Transverse colon (tissue), 3 donors: ENCODE data around the gene GGPS1.

Experiments
- POLR2A ChIP-seq: fragments of 450-650 bp; IDR thresholded peaks from one replicate; pipeline ENCODE4 v1.6.1; 2016; ENCODE audit warnings: antibody characterized with exemption, mild to moderate bottlenecking, moderate library complexity
- TF ChIP-seq, protein P1 (sequence below), 5 experiments: fragments of 200-600 bp in 3 of 5; fragments of 450-650 bp in 2 of 5; sonication (generic) in 3 of 5; IDR thresholded peaks; 1 replicate in 2 of 5; 2 replicates in 3 of 5; pipeline ENCODE4 v1.5.1; 2016 to 2017; ENCODE audit warnings: antibody characterized with exemption in 5 of 5, inconsistent platforms in 3 of 5, mild to moderate bottlenecking in 2 of 5, moderate library complexity in 1 of 5

DNA sequence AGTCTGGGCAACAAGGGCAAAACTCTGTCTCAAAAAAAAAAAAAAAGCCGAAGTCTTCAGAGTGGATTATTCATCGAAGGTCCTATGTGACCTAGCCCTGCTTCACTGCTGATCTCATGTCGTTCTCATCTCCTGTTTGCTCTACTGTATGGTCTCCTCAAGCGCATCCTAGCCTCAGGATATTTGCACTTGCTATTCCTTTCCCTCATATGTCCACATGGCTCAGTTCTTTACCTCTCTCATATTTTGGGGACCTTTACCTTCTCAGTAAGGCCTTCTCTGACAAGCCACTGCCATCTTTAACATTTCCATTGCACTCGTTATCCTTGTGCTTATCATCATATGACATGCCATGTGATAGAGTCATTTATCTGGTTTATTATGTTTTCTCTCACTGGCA is 41.4 kb downstream of the GGPS1 start:
- TF ChIP-seq, protein P1, sequence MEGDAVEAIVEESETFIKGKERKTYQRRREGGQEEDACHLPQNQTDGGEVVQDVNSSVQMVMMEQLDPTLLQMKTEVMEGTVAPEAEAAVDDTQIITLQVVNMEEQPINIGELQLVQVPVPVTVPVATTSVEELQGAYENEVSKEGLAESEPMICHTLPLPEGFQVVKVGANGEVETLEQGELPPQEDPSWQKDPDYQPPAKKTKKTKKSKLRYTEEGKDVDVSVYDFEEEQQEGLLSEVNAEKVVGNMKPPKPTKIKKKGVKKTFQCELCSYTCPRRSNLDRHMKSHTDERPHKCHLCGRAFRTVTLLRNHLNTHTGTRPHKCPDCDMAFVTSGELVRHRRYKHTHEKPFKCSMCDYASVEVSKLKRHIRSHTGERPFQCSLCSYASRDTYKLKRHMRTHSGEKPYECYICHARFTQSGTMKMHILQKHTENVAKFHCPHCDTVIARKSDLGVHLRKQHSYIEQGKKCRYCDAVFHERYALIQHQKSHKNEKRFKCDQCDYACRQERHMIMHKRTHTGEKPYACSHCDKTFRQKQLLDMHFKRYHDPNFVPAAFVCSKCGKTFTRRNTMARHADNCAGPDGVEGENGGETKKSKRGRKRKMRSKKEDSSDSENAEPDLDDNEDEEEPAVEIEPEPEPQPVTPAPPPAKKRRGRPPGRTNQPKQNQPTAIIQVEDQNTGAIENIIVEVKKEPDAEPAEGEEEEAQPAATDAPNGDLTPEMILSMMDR (IDR thresholded peaks at IDR 0.05): no peak
- TF ChIP-seq POLR2A: no peak
